SK-N-SH (cell line): Measurements from ENCODE around the gene PEX14. TPM values are rescaled to one million over a fixed set of nuclear protein-coding genes. Genes with fewer than 3 reads are reported as not detected.

Source experiments
- CTCF ChIA-PET: fragments of 300-600, 350-600 bp; formaldehyde crosslinking; extraction: SDS; loops from one replicate; lab custom pipeline; 2021; lab: Yijun Ruan, JAX
- POLR2A ChIA-PET: fragments of 350-600 bp; sonication (Branson Sonifier 250); formaldehyde crosslinking; extraction: SDS; loops from one replicate; lab custom pipeline; 2020; ENCODE audit warnings: antibody characterized with exemption, inconsistent platforms; lab: Yijun Ruan, JAX
- DNase-seq: peaks from one replicate; pipeline ENCODE4 v3.0.0; 2012
- H2AFZ ChIP-seq: fragments of 200-600 bp; sonication (generic); 2 replicates; pipeline ENCODE4 v1.8.1; 2016; ENCODE audit warnings: antibody characterized with exemption, mild to moderate bottlenecking, low read depth
- H3F3A ChIP-seq: fragments of 200-600 bp; sonication (generic); replicated peaks from 2 replicates; pipeline ENCODE3; 2016; ENCODE audit warnings: antibody characterized with exemption, mild to moderate bottlenecking; ENCODE audit not compliant: insufficient read depth
- H3K27ac ChIP-seq, 2 experiments: fragments of 200-500 bp in 1 of 2; fragments of 200-600 bp in 1 of 2; sonication (Bioruptor generic) in 1 of 2; sonication (generic), shearing (Covaris generic) in 1 of 2; 2 replicates each; pipeline versions ENCODE4 v1.5.1 to v1.6.1; 2014 to 2016; ENCODE audit warnings: low read depth in 2 of 2, inconsistent platforms in 1 of 2, low read length in 1 of 2, mild to moderate bottlenecking in 1 of 2, mixed read lengths in 1 of 2
- H3K27me3 ChIP-seq: fragments of 200-600 bp; sonication (generic), shearing (Covaris generic); 2 replicates; pipeline ENCODE4 v1.6.1; 2016; ENCODE audit warnings: mixed run types; ENCODE audit not compliant: insufficient read depth
- H3K36me3 ChIP-seq, 2 experiments: fragments of 200-500 bp in 1 of 2; fragments of 200-600 bp in 1 of 2; sonication (Bioruptor generic) in 1 of 2; sonication (generic) in 1 of 2; replicated peaks in 1 of 2; 2 replicates each; pipeline versions ENCODE3 to v1.5.1; 2014 to 2016; ENCODE audit warnings: low read length in 1 of 2, mild to moderate bottlenecking in 1 of 2; ENCODE audit not compliant: insufficient read depth in 2 of 2, control insufficient read depth in 1 of 2
- H3K4me1 ChIP-seq, 2 experiments: fragments of 200-500 bp in 1 of 2; fragments of 200-600 bp in 1 of 2; sonication (Bioruptor generic) in 1 of 2; sonication (generic), shearing (Covaris generic) in 1 of 2; 2 replicates each; pipeline versions ENCODE4 v1.5.1 to v1.6.1; 2014 to 2016; ENCODE audit warnings: low read depth in 1 of 2, low read length in 1 of 2, mixed run types in 1 of 2; ENCODE audit not compliant: insufficient read depth in 2 of 2, control insufficient read depth in 1 of 2
- H3K4me2 ChIP-seq: fragments of 200-600 bp; sonication (generic), shearing (Covaris generic); 2 replicates; pipeline ENCODE4 v1.6.1; 2017; ENCODE audit warnings: mixed run types
- H3K4me3 ChIP-seq, 2 experiments: fragments of 200-500 bp in 1 of 2; fragments of 200-600 bp in 1 of 2; sonication (Bioruptor generic) in 1 of 2; sonication (generic), shearing (Covaris generic) in 1 of 2; 2 replicates each; pipeline versions ENCODE4 v1.5.1 to v1.8.1; 2014 to 2016; ENCODE audit warnings: low read depth in 2 of 2, inconsistent platforms in 1 of 2, low read length in 1 of 2, mild to moderate bottlenecking in 1 of 2, mixed read lengths in 1 of 2, moderate library complexity in 1 of 2
- H3K79me2 ChIP-seq: fragments of 200-600 bp; sonication (generic); 2 replicates; pipeline ENCODE4 v1.8.1; 2017; ENCODE audit warnings: mild to moderate bottlenecking; ENCODE audit not compliant: insufficient read depth
- H3K9ac ChIP-seq: fragments of 200-600 bp; sonication (generic); 2 replicates; pipeline ENCODE4 v1.6.1; 2017; ENCODE audit warnings: mixed run types
- H3K9me2 ChIP-seq: fragments of 200-600 bp; sonication (generic); 2 replicates; pipeline ENCODE4 v1.6.1; 2017; ENCODE audit warnings: mixed run types
- H3K9me3 ChIP-seq: fragments of 200-600 bp; sonication (generic); 2 replicates; pipeline ENCODE4 v1.6.1; 2017; ENCODE audit warnings: mixed run types, mild to moderate bottlenecking, moderate library complexity
- H4K20me1 ChIP-seq: fragments of 200-600 bp; sonication (generic); 2 replicates; pipeline ENCODE4 v1.6.1; 2017; ENCODE audit warnings: mild to moderate bottlenecking, mixed run types; ENCODE audit not compliant: insufficient read depth
- CHD2 ChIP-seq: fragments of 150-350 bp; IDR thresholded peaks from 2 replicates; pipeline ENCODE4 v1.6.1; 2018; ENCODE audit warnings: low read length; ENCODE audit not compliant: partially characterized antibody
- CTCF ChIP-seq: fragments of 200-600 bp; sonication (generic); IDR thresholded peaks from 2 replicates; pipeline ENCODE4 v1.6.1; 2017; ENCODE audit warnings: antibody characterized with exemption, mild to moderate bottlenecking, moderate library complexity
- ELF1 ChIP-seq: IDR thresholded peaks from 2 replicates; pipeline ENCODE4 v1.4.0; 2012
- EP300 ChIP-seq, 2 experiments: IDR thresholded peaks; 2 replicates each; pipeline versions ENCODE4 v1.4.0 to v1.6.1; 2012; ENCODE audit warnings: borderline replicate concordance in 1 of 2, low read depth in 1 of 2, low read length in 1 of 2
- FOSL2 ChIP-seq: IDR thresholded peaks from 2 replicates; pipeline ENCODE4 v1.4.0; 2012; ENCODE audit warnings: low read depth, mild to moderate bottlenecking, moderate library complexity, borderline replicate concordance
- GABPA ChIP-seq: IDR thresholded peaks from 2 replicates; pipeline ENCODE4 v1.4.0; 2012; ENCODE audit warnings: low read depth, mild to moderate bottlenecking
- GATA2 ChIP-seq: sonication (generic); formaldehyde crosslinking; IDR thresholded peaks from 2 replicates; pipeline ENCODE4 v1.5.0; 2020; ENCODE audit warnings: mild to moderate bottlenecking, missing genetic modification reagents
- JUND ChIP-seq: IDR thresholded peaks from 2 replicates; pipeline ENCODE4 v1.4.0; 2012
- MEF2A ChIP-seq: IDR thresholded peaks from 2 replicates; pipeline ENCODE4 v1.4.0; 2012; ENCODE audit warnings: low read depth, borderline replicate concordance
- MXI1 ChIP-seq: IDR thresholded peaks from 2 replicates; pipeline ENCODE4 v1.6.1; 2012; ENCODE audit warnings: mild to moderate bottlenecking, low read depth, low read length, improper control_type of control experiment
- NFIC ChIP-seq: IDR thresholded peaks from 2 replicates; pipeline ENCODE4 v1.4.0; 2012; ENCODE audit warnings: borderline replicate concordance
- NRF1 ChIP-seq: IDR thresholded peaks from 2 replicates; pipeline ENCODE4 v1.6.1; 2012; ENCODE audit warnings: low read depth, mild to moderate bottlenecking, low read length
- RAD21 ChIP-seq: IDR thresholded peaks from 2 replicates; pipeline ENCODE4 v1.6.1; 2012; ENCODE audit warnings: mild to moderate bottlenecking, low read length
- RFX5 ChIP-seq: IDR thresholded peaks from 2 replicates; pipeline ENCODE4 v1.6.1; 2012; ENCODE audit warnings: mild to moderate bottlenecking, improper control_type of control experiment, low read length
- SIN3A ChIP-seq: IDR thresholded peaks from 2 replicates; pipeline ENCODE4 v1.6.1; 2012; ENCODE audit warnings: low read depth, mild to moderate bottlenecking, low read length, moderate library complexity, borderline replicate concordance
- TCF12 ChIP-seq: IDR thresholded peaks from 2 replicates; pipeline ENCODE4 v1.4.0; 2012
- TEAD4 ChIP-seq: IDR thresholded peaks from 2 replicates; pipeline ENCODE4 v1.4.0; 2012; ENCODE audit warnings: mild to moderate bottlenecking, borderline replicate concordance; ENCODE audit not compliant: insufficient read depth
- USF1 ChIP-seq: IDR thresholded peaks from 2 replicates; pipeline ENCODE4 v1.4.0; 2012; ENCODE audit warnings: low read depth, borderline replicate concordance
- USF2 ChIP-seq: fragments of 150-350 bp; IDR thresholded peaks from 2 replicates; pipeline ENCODE4 v1.6.1; 2017; ENCODE audit warnings: antibody characterized with exemption, low read length, low read depth, borderline replicate concordance
- YY1 ChIP-seq: IDR thresholded peaks from 2 replicates; pipeline ENCODE4 v1.4.0; 2012; ENCODE audit warnings: low read depth, mild to moderate bottlenecking
- WGBS: methylation state at CpG from one replicate; pipeline ENCODE4 v1.1.6; 2017; ENCODE audit warnings: low lambda C conversion rate; 5-methylcytosine and 5-hydroxymethylcytosine counted together
- polyA plus RNA-seq, 3 experiments: library from polyadenylated mRNA; depleted of rRNA; stranded (reverse); fragments of >200 nt; gene quantifications; 2 replicates each; pipeline ENCODE4 v1.2.3, GENCODE V29; 2012
- TF ChIP-seq, protein P1 (sequence below): fragments of 150-350 bp; IDR thresholded peaks from 2 replicates; pipeline ENCODE4 v1.6.1; 2016; ENCODE audit warnings: mild to moderate bottlenecking, low read depth, low read length

The PEX14 gene
- polyA plus RNA-seq, 1 of the 3 experiments (the other 2 are of a cell fraction) = 36.2 TPM

GRCh38 chr1:10613861-10614260 is 139.1 kb downstream of the PEX14 start:
- H3F3A ChIP-seq = no peaks in the 10 kb centered on the region
- H3K27me3 ChIP-seq = no peaks in the 10 kb centered on the region
- H3K36me3 ChIP-seq = peaks cover 0 to 3% of the 10 kb centered on the region in 2 experiments
- H2AFZ ChIP-seq = no peak overlapping the region
- H3K4me3 ChIP-seq = no peak overlapping the region
- CTCF ChIA-PET = interaction anchor here (1.5 kb wide), 1 partner anchor 106 kb away, joined by 4 read pairs; no protein-coding TSS in a partner anchor
- no peak overlapping the region for H3K27ac ChIP-seq
- DNase-seq = no peak
- no peaks in the 10 kb centered on the region for H3K9me3 ChIP-seq
- TF ChIP-seq EP300 (IDR thresholded peaks at IDR 0.05; ENCODE audit: borderline replicate concordance in 1 of 2, low read depth in 1 of 2, low read length in 1 of 2) (no peak), RAD21 (no peak), TCF12 (no peak), CTCF (no peak), SIN3A (no peak), FOSL2 (no peak), ELF1 (no peak), RFX5 (no peak), CHD2 (no peak), USF1 (no peak)
- TF ChIP-seq, protein P1, sequence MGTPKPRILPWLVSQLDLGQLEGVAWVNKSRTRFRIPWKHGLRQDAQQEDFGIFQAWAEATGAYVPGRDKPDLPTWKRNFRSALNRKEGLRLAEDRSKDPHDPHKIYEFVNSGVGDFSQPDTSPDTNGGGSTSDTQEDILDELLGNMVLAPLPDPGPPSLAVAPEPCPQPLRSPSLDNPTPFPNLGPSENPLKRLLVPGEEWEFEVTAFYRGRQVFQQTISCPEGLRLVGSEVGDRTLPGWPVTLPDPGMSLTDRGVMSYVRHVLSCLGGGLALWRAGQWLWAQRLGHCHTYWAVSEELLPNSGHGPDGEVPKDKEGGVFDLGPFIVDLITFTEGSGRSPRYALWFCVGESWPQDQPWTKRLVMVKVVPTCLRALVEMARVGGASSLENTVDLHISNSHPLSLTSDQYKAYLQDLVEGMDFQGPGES = no peak
- TF ChIP-seq, all 33 proteins: peak for 0
- no peaks in the 10 kb centered on the region for H3K9me2 ChIP-seq
- POLR2A ChIA-PET = no interaction called here
- no peak overlapping the region for H3K9ac ChIP-seq
- 89% methylated on average over 8 of the region's 8 CpGs for WGBS
- H3K4me1 ChIP-seq = peaks cover 0 to 9% of the 10 kb centered on the region in 2 experiments; a peak in 1 of 4 replicates
- no peak overlapping the region for H3K4me2 ChIP-seq
- no peaks in the 10 kb centered on the region for H4K20me1 ChIP-seq
- no peaks in the 10 kb centered on the region for H3K79me2 ChIP-seq

- Histone ChIP-seq H3K36me3 (peaks cover 0 to 3% of the 10 kb centered on the region in 2 experiments), H3K27me3 (no peaks in the 10 kb centered on the region), H3K4me2 (no peak overlapping the region), H3K9me2 (no peaks in the 10 kb centered on the region), H3K9ac (no peak overlapping the region), H3K4me3 (no peak overlapping the region), H3K27ac (no peak overlapping the region), H3K9me3 (no peaks in the 10 kb centered on the region), H3F3A (no peaks in the 10 kb centered on the region), H4K20me1 (no peaks in the 10 kb centered on the region), H2AFZ (no peak overlapping the region), H3K79me2 (no peaks in the 10 kb centered on the region), H3K4me1 (peaks cover 0 to 9% of the 10 kb centered on the region in 2 experiments; a peak in 1 of 4 replicates)
- CTCF ChIA-PET = interaction anchor here (0.6 kb wide), 1 partner anchor 60 kb away, joined by 3 read pairs; no protein-coding TSS in a partner anchor
- WGBS = 95% methylated on average over 9 of the region's 18 CpGs
- POLR2A ChIA-PET = no interaction called here
- DNase-seq = no peak
- TF ChIP-seq MEF2A (no peak), RFX5 (no peak), CHD2 (no peak), RAD21 (no peak), NRF1 (no peak), ELF1 (no peak), GABPA (no peak), USF2 (no peak), JUND (no peak), TEAD4 (no peak), NFIC (no peak), MXI1 (no peak), GATA2 (CRISPR knock-in tag) (no peak), YY1 (no peak)
- TF ChIP-seq, protein P1 = no peak
These were observed 139.9 kb downstream of the PEX14 start for GRCh38 chr1:10614377-10615225.
